CD4-positive, alpha-beta T cell treated with Interleukin-10 for 1 hour (primary cell): ENCODE data around the gene TTF1.
A peak's percentile ranks its signal among the peaks of the same experiment; 100 is the strongest.

Experiments used
- DNase-seq: peaks from one replicate; pipeline ENCODE4 v3.0.0-alpha.2; 2020

The TTF1 gene

DNA sequence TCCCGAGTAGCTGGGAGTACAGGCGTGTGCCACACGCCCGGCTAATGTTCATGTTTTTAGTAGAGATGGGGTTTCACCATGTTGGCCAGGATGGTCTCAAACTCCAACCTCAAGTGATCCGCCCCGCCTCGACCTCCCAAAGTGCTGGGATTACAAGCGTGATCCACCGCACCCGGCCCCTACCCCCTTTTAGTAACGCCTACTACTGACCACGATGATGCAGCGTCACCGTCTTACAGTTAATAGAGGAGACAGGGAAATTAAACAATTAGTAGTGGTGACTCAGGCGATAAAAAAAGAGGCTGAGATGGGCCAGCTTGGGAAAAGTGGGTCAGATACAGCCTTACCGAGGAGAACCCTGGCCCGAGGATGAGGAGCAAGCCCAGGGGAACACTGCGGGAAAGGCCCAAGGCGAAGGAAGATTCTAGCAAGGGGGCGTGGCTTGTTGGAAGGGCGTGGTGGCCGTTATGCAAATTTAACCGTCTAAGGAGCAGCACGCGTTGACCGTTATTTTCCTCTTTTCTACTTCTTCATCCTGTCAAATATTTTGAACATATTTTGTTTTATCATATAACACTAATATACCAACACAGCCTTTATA is 50.2 kb downstream of the TTF1 start:
- peak; percentile 8 for DNase-seq

DNA sequence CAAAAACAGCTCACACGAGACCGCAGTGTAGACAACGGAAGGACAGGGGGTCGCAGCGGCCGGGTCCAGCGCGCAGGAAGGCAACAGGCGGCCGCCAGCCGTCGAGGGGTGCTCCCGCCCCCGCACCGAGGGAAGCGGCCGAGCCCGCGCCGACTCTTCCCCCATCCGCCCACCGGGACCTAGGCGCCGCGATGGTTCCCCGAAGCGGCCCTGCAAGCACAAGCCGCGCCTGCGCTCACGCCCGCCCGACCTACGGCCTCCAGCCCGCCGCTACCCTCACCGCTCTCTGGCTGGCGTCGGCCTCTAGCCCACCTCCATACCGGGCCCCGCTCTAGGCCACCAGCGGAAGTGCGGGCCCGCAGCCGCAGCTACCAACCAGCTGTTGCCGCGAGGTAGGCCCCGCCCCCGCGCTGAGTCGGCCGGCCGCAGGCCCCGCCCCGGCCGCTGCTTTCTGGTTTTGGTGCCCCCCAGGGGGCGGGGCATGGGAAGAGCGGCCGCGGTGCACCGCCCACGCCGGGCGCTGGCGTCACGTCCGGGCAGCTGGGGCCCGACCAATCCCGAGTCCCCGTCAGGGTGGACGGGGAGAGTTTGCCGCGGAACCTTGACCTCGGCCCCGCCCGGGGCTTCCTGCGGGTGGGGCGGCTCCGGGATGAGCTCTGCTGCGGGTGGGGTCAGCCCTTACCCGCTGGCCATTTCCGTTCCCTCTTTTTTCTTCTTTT is 51.8 kb downstream of the TTF1 start, which contains the start of gene SETX:
Gene SETX (minus strand): TSS at position 350 of the 719 bp plus-strand sequence. CDS start 5,558 bp downstream, outside the sequence.
- peak; percentile 97 for DNase-seq

DNA sequence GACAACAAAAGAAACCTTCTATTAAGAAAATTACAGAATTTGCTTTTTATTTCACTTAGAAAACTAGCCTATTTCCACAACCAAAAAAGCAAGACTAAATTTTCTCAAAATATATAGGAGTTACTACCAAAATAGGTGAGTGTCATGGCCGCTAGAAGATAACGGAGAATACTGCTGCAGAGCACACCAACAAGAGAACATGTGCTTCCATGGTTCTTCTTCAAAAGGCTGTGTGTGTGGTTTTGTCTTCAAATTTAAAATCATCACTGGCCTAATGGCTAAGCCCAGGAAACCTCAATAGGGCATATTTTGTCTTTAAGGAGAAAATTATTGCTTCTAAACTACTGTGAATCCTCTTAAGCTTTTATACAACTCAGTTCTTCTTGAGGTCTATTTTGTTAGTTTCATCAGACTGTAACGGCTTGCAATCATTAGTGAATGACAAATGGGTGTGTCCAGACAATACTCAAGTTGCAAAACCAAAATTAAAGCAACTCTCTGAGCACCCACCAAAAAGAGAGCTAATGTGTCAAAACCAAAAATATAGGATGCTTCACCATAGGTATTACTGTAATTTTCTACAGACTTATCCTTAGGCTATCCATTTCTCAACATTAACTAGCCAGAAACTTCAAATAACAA is 55.1 kb downstream of the TTF1 start:
- DNase-seq = peak; percentile 17

DNA sequence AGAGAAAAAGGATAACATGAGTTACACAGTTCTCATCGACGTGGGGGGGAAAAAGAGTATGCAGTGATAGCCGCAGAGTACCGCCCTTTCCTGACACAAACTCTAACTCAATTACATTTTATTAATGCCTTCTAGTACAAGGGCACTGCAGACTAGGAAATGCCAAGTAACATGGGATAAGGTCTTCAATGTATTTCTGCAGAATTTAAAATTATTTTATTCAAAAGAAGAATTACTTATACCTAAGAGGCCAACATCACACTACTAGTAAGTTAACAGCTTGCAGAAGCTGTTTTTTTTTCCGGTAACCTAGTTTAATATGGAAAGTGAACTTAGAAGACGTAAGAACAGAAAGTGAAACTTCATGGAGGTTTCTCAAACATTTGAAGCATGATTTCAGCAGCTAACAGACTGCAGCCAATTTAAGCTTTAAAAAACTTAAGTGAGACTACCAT is 55.8 kb downstream of the TTF1 start:
- DNase-seq = peak; percentile 49

DNA sequence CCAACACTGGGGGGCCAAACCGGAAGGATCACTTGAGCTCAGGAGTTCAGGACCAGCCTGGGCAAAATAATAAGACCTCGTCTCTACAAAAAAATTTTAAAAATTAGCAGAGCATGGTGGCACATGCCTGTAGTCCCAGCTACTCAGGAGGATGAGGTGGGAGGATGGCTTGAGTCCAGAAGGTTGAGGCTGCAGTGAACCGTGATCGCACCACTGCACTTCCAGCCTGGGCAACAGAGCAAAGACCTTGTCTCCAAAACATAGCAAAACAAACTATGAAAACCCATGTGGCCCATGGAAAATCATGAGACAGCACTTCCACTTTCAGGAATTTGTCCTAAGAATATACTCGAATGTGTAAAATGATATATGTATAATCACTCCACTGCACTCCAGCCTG is 58.0 kb downstream of the TTF1 start:
- DNase-seq = no peak

DNA sequence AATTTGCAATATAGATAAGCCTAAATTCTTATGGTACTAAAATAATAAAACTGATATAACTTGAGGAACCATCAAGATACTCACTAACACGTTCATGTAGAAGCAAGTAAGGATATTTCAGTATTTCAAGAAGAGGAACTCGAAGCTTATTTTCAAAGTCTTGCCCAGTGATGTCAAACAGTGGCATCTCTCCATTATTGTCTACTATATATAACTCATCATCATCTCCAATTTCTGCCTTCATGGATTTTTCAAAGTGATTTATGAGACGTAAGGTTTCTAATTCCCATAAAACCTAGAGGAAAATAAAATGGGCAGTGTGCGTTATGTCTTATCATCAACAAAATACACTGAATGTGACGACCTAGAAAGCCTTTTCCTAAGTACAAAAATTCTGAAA is 60.5 kb downstream of the TTF1 start:
- no peak for DNase-seq

DNA sequence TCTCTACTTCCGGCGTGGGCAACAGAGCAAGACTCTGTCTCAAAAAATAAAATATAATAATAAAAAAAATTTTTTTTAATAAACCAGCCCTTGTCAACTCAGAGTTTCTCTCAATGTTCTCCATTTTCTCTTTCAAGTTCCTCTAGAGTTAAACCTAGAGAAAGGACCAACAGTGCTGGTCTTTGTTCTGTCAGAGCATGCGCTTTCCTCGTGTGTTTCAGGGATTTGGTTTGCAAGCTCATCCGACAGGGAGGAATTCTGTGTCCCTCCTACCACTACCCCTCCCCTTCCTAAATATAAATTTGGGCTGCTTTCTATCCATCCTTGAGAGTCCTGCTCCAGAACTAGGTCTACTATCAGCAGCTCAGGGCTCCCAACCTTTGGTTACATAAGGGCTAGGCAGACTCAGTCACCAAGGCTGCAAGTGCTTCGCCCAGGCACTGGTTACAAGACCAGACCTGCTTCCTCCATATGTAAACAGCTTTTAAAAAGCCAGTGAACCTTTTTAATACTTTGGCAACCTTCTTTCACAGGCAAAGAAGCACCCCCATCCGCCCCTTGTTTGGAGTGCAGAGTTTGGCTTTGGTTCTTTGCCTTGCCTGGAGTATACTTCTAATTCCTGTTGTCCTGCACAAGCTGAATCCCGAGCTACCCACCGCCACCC is 65.3 kb downstream of the TTF1 start:
- DNase-seq = no peak

DNA sequence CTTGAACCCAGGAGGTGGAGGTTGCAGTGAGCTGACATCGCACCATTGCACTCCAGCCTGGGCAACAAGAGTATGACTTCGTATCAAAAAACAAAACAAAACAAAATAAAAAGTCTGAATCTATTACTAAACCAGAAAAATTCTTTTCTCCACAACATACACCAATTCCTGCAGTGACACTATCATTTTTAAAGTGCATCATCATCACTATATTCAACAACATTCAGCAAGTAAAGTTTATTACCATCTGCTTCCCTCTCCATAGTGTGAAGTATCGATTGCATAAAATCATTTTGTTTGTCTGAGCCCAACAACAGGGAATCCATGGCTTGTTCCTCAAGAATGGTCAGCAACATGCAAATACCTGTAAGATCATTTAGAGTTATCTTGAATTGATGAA is 72.3 kb downstream of the TTF1 start:
- no peak for DNase-seq

DNA sequence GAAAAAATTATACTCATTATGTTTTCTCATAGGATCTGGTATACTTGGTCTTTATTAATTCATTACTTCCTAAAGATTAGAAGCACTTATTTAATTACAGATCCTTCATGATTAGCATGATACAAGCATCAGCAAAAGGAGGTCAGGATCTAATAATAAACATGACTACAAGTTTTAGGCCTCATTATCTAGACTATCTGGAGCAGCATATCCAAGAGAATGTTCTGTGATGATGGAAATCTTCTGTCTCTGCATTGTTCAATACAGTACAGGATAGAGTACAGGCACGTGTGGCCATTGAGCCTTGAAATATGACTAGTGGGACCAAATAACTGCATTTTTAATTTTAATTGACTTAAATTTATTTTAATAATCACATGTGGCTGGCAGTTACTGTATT is 73.1 kb downstream of the TTF1 start:
- no peak for DNase-seq

DNA sequence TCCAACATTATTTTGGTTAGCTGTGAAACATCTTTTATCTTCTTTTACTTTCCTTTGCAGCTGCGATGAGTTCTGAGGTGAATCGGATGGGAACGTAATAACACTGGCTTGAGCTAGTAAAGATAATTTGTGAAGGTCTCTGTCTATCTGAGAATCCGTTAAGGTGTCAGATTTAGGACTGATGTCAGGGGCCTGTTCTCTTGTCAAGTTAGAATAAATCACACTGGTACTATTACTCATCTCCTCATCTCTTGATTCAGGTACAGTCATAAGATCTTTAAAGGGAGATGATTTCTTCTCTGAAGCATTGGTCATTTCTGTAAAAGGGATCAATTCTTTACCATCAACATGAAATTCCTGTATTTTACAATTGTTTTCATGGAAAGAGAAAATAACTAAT is 78.1 kb downstream of the TTF1 start:
- no peak for DNase-seq

DNA sequence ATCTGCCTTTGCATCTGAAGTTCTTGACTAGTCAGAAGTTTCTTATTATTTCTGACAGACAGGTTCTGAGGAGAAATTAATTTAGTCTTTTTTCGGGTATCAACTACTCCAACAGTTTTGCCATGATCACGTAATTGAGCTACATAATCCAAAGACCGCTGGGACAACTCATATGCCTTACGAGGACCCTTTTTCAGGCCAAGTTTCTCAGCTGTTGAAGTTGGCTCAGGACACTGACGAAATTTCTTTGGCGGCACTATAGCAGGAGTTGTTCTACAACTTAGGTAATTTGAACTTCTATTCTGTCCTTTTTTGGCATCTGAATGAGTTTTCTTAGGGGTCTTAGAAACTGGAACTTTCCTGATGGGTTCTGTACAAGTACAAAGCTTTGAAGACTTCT is 79.1 kb downstream of the TTF1 start:
- no peak for DNase-seq
